HT-29 (cell line): ENCODE data around the gene ALMS1. TPM values are rescaled to one million over a fixed set of nuclear protein-coding genes. Genes with fewer than 3 reads are reported as not detected.
"Not testable (repeated sequence)": the region's sequence is repeated elsewhere in the genome, so short reads cannot be mapped to it uniquely, and the experiment has no call there.

Experiments used
- DNase-seq: peaks from one replicate; pipeline ENCODE4 v3.0.0-alpha.2; 2015; ENCODE audit warnings: low spot score
- total RNA-seq: library from RNA; depleted of rRNA; stranded (reverse); fragments of >200 nt; shearing (Covaris generic); gene quantifications from 2 replicates; pipeline ENCODE4 v1.2.3, GENCODE V29; 2014

Gene ALMS1
- total RNA-seq, 1 experiment from 2014 or later, result 13.9 TPM

- DNase-seq, result no peak
Measured at GRCh38 chr2:73402386-73403103, 16.9 kb downstream of the ALMS1 start.

GRCh38 chr2:73403237-73403636 lies 17.6 kb downstream of the ALMS1 start:
- DNase-seq, result no peak

DNA sequence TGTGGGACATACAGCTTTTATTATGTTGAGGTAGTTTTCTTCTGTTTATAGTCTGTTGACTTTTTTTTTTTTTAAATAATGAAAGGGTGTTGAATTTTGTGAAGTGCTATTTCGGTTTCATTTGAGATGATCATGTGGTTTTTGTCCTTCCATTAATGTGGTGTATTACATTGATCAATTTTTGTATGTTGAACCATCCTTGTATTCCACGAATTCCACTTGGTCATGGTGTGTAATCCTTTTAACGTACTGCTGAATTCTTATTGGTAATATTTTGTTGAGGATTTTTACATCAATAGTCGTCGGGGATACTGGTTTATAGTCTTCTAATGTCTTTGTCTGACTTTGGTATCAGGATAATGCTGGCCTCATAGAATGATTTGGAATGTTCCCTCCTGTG lies 18.8 kb downstream of the ALMS1 start:
- no peak for DNase-seq

DNA sequence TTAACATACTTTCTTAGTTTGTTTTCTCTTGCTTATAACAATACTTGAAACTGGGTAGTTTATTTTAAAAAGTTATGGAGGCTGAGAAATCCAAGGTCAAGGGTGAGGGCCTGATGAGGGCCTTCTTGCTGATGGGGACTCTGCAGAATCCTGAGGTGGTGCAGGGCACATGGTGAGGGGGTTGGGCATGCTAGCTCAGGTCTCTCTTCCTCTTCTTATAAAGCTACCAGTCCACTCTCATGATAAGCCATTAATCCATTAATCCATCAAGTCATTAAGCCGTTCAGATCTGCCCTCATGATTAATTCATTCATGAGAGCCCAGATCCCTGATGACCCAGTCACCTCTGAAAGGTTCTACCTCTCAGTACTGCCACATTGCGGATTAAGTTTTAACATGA lies 21.4 kb downstream of the ALMS1 start:
- DNase-seq, result no peak

- no peak for DNase-seq
Measured at GRCh38 chr2:73408198-73408597, 22.6 kb downstream of the ALMS1 start.

GRCh38 chr2:73414696-73415095 lies 29.1 kb downstream of the ALMS1 start:
- DNase-seq, result no peak

DNA sequence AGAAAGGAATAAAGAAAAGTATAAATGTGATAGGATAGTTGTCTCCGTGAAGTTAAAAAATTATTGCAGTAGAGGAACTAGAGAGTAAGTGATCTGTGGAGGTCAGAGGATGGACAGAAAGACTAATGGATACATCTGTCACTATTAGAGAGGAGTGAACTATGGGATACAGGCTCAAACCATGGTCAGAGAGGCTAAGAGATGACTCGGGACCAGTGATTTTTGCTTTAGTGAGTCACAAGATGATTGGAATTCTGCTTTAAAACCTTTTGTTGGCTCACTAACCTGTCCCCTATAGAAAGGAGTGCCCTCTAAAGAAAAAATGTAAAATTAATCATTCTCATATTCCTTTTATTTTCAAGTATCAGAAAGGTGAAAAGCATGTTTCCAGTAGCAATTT lies 30.3 kb downstream of the ALMS1 start:
- DNase-seq, result no peak

DNA sequence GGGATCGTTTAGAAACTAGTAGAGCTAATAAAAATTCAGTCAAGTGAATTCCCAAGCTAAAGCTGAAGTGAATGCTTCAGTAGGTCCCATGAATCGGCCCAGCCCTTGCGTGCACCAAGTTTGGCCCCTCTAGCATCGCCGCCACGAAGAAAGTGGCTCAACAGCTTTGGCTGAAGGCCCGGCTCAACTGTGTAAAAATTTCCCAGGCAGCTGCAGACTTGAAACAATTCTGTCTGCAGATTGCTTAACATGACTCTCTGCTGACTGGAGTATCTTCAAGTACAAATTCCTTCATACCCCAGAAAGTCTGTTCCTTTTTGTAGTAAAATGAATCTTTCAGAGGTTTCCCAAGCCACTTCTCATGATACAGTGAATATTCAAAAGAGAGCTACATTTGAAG lies 32.7 kb downstream of the ALMS1 start:
- DNase-seq, result no peak

DNA sequence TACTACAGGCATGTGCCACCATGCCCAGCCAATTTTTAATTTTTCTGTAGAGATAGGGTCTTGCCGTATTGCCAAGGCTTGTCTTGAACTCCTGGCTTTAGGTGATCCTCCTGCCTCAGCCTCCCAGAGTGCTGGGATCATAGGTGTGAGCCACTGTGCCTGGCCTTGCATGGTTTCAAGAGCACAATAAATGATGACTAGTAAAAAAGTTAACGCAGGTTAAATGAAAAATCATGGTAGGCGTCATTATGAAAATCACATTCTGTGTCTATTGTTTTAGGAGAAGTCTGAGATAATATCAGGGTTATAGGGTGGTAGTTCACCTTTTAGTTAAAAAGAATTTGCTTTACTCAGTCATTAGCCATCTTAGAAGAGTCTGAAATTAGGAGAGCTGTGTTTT lies 38.3 kb downstream of the ALMS1 start:
- no peak for DNase-seq

GRCh38 chr2:73426176-73426575 lies 40.5 kb downstream of the ALMS1 start:
- no peak for DNase-seq

- DNase-seq, result no peak
Measured at GRCh38 chr2:73436019-73436418, 50.4 kb downstream of the ALMS1 start.

GRCh38 chr2:73444202-73444601 lies 58.6 kb downstream of the ALMS1 start:
- DNase-seq, result peak; percentile 9

GRCh38 chr2:73448856-73449255 lies 63.2 kb downstream of the ALMS1 start:
- no peak for DNase-seq

DNA sequence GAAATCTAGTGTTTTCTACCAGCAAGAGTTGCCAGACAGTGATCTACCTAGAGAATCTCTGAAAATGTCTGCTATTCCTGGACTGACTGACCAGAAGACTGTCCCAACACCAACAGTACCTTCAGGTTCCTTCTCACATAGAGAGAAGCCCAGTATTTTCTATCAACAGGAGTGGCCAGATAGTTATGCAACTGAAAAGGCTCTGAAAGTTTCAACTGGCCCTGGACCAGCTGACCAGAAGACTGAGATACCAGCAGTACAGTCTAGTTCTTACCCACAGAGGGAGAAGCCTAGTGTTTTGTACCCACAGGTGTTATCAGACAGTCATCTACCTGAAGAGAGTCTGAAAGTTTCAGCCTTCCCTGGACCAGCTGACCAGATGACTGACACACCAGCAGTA lies 63.8 kb downstream of the ALMS1 start:
- DNase-seq, result no peak

- DNase-seq, result no peak
Measured at GRCh38 chr2:73451263-73451972, 65.8 kb downstream of the ALMS1 start.

GRCh38 chr2:73457982-73458381 lies 72.3 kb downstream of the ALMS1 start:
- no peak for DNase-seq

- not testable (repeated sequence) for DNase-seq
Measured at GRCh38 chr2:73462388-73462787, 76.8 kb downstream of the ALMS1 start.

DNA sequence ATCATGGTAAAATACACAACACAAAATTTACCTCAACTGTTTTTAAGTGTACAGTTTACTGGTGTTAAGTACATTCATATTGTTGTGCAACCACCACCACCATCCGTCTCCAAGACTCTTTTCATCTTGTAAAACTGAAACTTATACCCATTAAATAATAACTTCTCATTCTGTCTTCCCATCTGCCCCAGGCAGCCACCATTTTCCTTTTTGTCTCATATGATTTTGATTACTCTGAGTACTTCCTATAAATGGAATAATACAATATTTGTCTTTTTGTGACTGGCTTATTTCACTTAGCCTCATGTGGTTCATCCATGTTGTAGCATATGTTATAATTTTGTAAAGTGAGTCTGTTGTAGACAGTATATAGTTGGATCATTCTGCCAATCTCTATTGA lies 82.7 kb downstream of the ALMS1 start:
- no peak for DNase-seq

DNA sequence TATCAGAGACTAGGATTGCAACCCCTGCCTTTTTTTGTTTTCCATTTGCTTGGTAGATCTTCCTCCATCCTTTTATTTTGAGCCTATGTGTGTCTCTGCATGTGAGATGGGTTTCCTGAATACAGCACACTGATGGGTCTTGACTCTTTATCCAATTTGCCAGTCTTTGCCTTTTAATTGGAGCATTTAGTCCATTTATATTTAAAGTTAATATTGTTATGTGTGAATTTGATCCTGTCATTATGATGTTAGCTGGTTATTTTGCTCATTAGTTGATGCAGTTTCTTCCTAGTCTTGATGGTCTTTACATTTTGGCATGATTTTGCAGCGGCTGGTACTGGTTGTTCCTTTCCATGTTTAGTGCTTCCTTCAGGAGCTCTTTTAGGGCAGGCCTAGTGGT lies 98.2 kb downstream of the ALMS1 start:
- not testable (repeated sequence) for DNase-seq

- DNase-seq, result no peak
Measured at GRCh38 chr2:73487112-73487657, 101.5 kb downstream of the ALMS1 start.

DNA sequence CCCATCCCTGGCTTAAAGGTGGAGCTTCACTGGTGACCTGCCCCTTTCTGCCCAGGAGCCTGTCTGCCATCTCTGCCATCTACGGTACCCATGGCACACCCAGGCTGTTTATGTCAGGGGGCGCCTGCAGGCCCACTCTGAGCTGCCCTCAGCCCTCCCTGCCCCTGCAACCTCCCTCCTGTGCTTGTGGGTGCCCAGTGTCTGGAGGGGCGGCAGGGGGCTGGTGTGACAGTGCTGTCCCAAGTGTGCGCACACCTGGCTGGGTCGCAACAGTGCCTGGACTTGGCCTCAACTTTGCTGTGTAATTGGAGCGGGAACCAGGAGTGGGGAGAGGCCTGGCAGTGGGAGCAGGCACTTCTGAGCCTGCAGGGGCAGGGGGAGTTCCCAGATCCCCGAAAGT lies 102.4 kb downstream of the ALMS1 start:
- DNase-seq, result no peak

DNA sequence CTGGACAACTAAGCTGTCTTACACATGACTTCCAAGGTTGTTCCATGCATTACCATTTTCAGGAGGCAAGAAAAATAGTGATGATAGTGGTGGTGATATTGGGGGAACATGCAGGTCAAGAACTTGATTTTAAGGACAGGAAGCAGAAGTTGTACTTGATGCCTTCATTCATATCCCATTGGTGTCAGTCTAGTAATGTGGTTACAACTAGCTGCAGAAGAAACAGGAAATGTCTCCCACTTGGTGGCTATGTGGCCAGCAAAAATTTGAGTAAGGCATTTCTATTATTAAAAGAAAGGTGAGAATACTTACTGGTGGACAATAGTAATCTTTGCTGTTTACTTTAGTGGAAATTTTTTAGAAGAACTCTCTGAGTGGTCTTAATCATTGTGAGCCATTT lies 103.4 kb downstream of the ALMS1 start:
- DNase-seq, result no peak

- no peak for DNase-seq
Measured at GRCh38 chr2:73494031-73494430, 108.4 kb downstream of the ALMS1 start.
